Endodermal cell (in vitro differentiated cells): Measurements from ENCODE around the gene CYP26B1. TPM values are rescaled to one million over a fixed set of nuclear protein-coding genes. Genes with fewer than 3 reads are reported as not detected.
A peak's percentile ranks its signal among the peaks of the same experiment; 100 is the strongest.

Source experiments
- DNase-seq: peaks from one replicate; pipeline ENCODE4 v3.0.0-alpha.2; 2017
- H3K27ac ChIP-seq: 2 replicates; pipeline ENCODE4 v1.5.1; 2013; ENCODE audit warnings: mild to moderate bottlenecking, low read depth, low read length, moderate library complexity
- H3K27me3 ChIP-seq: 2 replicates; pipeline ENCODE4 v1.6.1; 2013; ENCODE audit warnings: mild to moderate bottlenecking, low read length, moderate library complexity; ENCODE audit not compliant: insufficient read depth, control insufficient read depth, poor library complexity, severe bottlenecking
- H3K36me3 ChIP-seq: 2 replicates; pipeline ENCODE4 v1.7.0; 2013; ENCODE audit warnings: mild to moderate bottlenecking, low read length, moderate library complexity; ENCODE audit not compliant: control insufficient read depth, insufficient read depth
- H3K4me1 ChIP-seq: one replicate; pipeline ENCODE4 v1.7.0; 2013; ENCODE audit warnings: low read length; ENCODE audit not compliant: control insufficient read depth, insufficient read depth
- H3K4me3 ChIP-seq: 2 replicates; pipeline ENCODE4 v1.5.1; 2013; ENCODE audit warnings: mild to moderate bottlenecking, low read length, moderate library complexity
- H3K9ac ChIP-seq: 2 replicates; pipeline ENCODE4 v1.6.1; 2013; ENCODE audit warnings: mild to moderate bottlenecking, low read length, moderate library complexity; ENCODE audit not compliant: poor library complexity, severe bottlenecking; ENCODE audit errors: extremely low read depth
- H3K9me3 ChIP-seq: 2 replicates; pipeline ENCODE4 v1.6.1; 2013; ENCODE audit warnings: mild to moderate bottlenecking, low read length, moderate library complexity; ENCODE audit not compliant: control insufficient read depth
- H3K27ac Mint-ChIP-seq: 2 replicates; pipeline ENCODE4 v1.8.0; 2020; ENCODE audit warnings: mixed read lengths
- H3K27me3 Mint-ChIP-seq: 2 replicates; pipeline ENCODE4 v1.8.0; 2021; ENCODE audit warnings: mild to moderate bottlenecking, mixed read lengths; ENCODE audit not compliant: insufficient read depth
- H3K36me3 Mint-ChIP-seq: 2 replicates; pipeline ENCODE4 v1.8.0; 2020; ENCODE audit warnings: low read depth, mixed read lengths
- H3K4me1 Mint-ChIP-seq: 2 replicates; pipeline ENCODE4 v1.8.0; 2020; ENCODE audit warnings: mixed read lengths
- H3K4me3 Mint-ChIP-seq: 2 replicates; pipeline ENCODE4 v1.8.0; 2020; ENCODE audit warnings: mild to moderate bottlenecking, moderate library complexity, mixed read lengths
- H3K9me3 Mint-ChIP-seq: 2 replicates; pipeline ENCODE4 v1.8.0; 2020; ENCODE audit warnings: mild to moderate bottlenecking, mixed read lengths
- WGBS, 2 experiments: methylation state at CpG; one replicate each; pipeline versions ENCODE4 v1.1.5 to v1.1.7; 2013; ENCODE audit warnings: missing lambda C conversion rate in 2 of 2, mixed read lengths in 1 of 2; ENCODE audit not compliant: insufficient coverage in 1 of 2, insufficient read length in 1 of 2; 5-methylcytosine and 5-hydroxymethylcytosine counted together
- total RNA-seq, 2 donors: library from RNA; stranded (reverse); fragmentation: NEBNext Ultra II Directional in 1 of 2; extraction: Animal tissue kit (Norgen Biotek cat#: 25700) in 1 of 2; gene quantifications; 2 replicates in 1 of 2; 3 replicates in 1 of 2; pipeline ENCODE4 v1.2.1, GENCODE V29; 2021
- TF ChIP-seq, protein P1 (sequence below): fragments of 200-600 bp; sonication (generic); conservative IDR thresholded peaks from 2 replicates; pipeline ENCODE4 v1.5.0; 2021; ENCODE audit warnings: antibody characterized with exemption, mild to moderate bottlenecking

The CYP26B1 gene
- total RNA-seq, 2 donors from 2014 or later, result 0.09 to 0.91 TPM

DNA sequence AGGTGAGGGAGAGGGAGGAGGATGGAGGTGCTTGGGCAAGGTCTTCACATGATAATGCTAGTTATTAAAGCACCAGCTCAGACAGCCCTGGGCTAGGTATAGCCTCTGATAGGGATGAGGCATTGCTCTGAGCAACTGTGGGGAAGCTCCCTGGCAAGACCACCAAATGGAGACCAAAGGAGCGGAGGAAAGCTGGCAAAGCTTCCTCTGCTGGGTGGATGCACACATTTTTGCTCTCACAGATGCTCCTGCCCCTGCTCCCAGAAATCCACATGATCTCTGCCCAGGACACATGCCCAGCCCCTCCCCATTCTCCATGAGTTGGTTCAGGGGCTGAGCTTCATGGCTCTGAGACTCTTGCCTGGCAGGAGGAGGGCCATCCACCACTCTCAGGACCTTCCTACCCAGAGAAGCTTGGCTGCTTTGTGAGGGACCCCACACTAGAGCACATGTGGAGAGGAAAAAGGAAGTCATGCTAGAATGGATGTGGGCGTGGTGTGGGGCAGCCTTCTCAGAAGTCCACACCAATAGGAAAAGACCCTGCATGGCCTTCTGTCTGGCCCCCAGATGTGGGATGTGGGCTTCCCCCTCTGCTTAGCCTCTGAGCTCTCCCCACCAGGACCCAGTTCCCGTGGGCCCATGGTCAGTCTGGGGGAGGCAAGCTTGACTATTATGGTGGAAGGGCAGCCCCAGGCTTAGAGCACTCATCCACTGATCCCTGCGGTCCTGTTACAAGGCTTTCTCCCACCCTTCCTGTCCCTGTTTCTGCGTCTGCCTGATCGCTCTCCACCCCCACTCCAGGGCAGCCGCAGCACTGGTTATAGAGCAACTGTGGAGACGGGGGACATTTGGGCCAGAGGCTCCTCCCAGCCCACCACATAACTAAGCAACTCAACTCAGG, 10.5 kb upstream of the CYP26B1 start:
- Histone ChIP-seq H3K36me3 (no peaks in the 10 kb centered on the region), H3K4me3 (no peak overlapping the region), H3K27ac (no peak overlapping the region), H3K9ac (no peak overlapping the region), H3K9me3 (no peaks in the 10 kb centered on the region), H3K27me3 (peaks cover 6% of the 10 kb centered on the region), H3K4me1 (no peaks in the 10 kb centered on the region)
- H3K9me3 Mint-ChIP-seq, result no peaks in the 10 kb centered on the region
- no peaks in the 10 kb centered on the region for H3K4me1 Mint-ChIP-seq
- H3K27me3 Mint-ChIP-seq, result peaks cover 22% of the 10 kb centered on the region
- no peak overlapping the region for H3K4me3 Mint-ChIP-seq
- no peak overlapping the region for H3K27ac Mint-ChIP-seq
- TF ChIP-seq, protein P1, sequence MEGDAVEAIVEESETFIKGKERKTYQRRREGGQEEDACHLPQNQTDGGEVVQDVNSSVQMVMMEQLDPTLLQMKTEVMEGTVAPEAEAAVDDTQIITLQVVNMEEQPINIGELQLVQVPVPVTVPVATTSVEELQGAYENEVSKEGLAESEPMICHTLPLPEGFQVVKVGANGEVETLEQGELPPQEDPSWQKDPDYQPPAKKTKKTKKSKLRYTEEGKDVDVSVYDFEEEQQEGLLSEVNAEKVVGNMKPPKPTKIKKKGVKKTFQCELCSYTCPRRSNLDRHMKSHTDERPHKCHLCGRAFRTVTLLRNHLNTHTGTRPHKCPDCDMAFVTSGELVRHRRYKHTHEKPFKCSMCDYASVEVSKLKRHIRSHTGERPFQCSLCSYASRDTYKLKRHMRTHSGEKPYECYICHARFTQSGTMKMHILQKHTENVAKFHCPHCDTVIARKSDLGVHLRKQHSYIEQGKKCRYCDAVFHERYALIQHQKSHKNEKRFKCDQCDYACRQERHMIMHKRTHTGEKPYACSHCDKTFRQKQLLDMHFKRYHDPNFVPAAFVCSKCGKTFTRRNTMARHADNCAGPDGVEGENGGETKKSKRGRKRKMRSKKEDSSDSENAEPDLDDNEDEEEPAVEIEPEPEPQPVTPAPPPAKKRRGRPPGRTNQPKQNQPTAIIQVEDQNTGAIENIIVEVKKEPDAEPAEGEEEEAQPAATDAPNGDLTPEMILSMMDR, result no peak
- H3K36me3 Mint-ChIP-seq, result no peaks in the 10 kb centered on the region
- DNase-seq, result peak; percentile 41
- 93 to 100% methylated on average over 1 to 8 of the region's 8 CpGs for WGBS, 2 experiments

DNA sequence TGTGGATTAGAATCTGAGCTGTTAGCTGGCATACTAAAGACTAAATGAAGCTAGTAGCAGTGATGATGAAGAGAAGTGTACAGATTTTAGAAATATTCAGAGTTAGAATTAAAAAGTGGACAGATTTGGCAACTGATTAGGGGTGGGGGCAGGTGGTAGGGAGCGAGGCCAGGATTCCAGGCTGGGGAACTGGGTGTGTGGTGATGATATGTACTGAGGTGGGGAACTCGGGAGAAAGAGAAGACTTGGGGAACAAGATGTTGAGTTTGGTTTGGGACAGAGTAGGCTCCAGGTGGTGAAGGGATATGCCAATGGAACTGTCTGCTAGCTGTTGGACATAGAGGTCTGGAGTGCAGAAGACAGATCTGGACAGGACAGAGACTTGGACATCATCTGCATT, 9.2 kb upstream of the CYP26B1 start:
- Mint-ChIP-seq H3K27me3 (peaks cover 32% of the 10 kb centered on the region), H3K4me1 (no peaks in the 10 kb centered on the region), H3K27ac (no peak overlapping the region), H3K9me3 (no peaks in the 10 kb centered on the region), H3K36me3 (no peaks in the 10 kb centered on the region), H3K4me3 (no peak overlapping the region)
- WGBS, 2 experiments, result 83 to 93% methylated on average over 2 of the region's 2 CpGs
- Histone ChIP-seq H3K4me3 (no peak overlapping the region), H3K27me3 (peaks cover 10% of the 10 kb centered on the region), H3K27ac (no peak overlapping the region), H3K36me3 (no peaks in the 10 kb centered on the region), H3K4me1 (no peaks in the 10 kb centered on the region), H3K9ac (no peak overlapping the region), H3K9me3 (no peaks in the 10 kb centered on the region)
- DNase-seq, result no peak
- TF ChIP-seq, protein P1, result no peak

DNA sequence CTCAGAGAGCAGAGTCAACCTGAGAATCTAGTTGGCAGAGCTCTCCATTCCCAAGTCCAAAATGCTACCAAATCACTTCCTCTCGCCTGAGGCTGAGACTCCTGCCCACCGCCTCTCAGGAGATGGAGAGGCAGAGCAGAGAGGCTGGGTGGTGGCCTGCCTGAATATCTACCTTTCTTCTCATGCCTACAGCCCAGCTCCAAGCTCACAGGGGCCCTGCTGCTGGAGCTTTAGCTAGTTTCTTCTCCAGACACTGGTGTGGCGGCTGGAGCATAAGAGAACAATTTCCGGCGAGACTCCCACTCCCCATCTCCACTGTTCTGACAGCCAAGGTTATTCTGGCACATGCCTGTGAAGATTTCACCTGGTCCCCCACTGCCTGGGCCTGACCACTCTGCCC, 8.1 kb upstream of the CYP26B1 start:
- H3K36me3 ChIP-seq, result no peaks in the 10 kb centered on the region
- no peak overlapping the region for H3K4me3 ChIP-seq
- Mint-ChIP-seq H3K4me1 (no peaks in the 10 kb centered on the region), H3K9me3 (no peaks in the 10 kb centered on the region), H3K4me3 (no peak overlapping the region), H3K27me3 (peaks cover 43% of the 10 kb centered on the region), H3K27ac (no peak overlapping the region), H3K36me3 (no peaks in the 10 kb centered on the region)
- H3K27ac ChIP-seq, result no peak overlapping the region
- no peak for DNase-seq
- WGBS, 2 experiments, result 93 to 100% methylated on average over 4 to 5 of the region's 5 CpGs
- no peaks in the 10 kb centered on the region for H3K9me3 ChIP-seq
- no peak overlapping the region for H3K9ac ChIP-seq
- H3K4me1 ChIP-seq, result no peaks in the 10 kb centered on the region
- peaks cover 21% of the 10 kb centered on the region for H3K27me3 ChIP-seq
- TF ChIP-seq, protein P1, result no peak
